ENCODE results near the gene FUT9. TPM values are rescaled to one million over a fixed set of nuclear protein-coding genes. Genes with fewer than 3 reads are reported as not detected.

Gene FUT9
- total RNA-seq, 1 donor from 2014 or later: not detected

- POLR2A ChIA-PET: no interaction called here
- no peak for ATAC-seq (ENCODE audit: low read depth)
- intact Hi-C loops (cut with micrococcal nuclease): no loop called here
- H3K4me1 Mint-ChIP-seq: no peaks in the 10 kb centered on the region
- H3K27me3 Mint-ChIP-seq: no peaks in the 10 kb centered on the region
- H3K27ac Mint-ChIP-seq: no peak overlapping the region
- H3K36me3 Mint-ChIP-seq (ENCODE audit: low read depth): no peaks in the 10 kb centered on the region
- peaks cover 29% of the 10 kb centered on the region for H3K9me3 Mint-ChIP-seq
- CTCF ChIA-PET: no interaction called here
- TF ChIP-seq CTCF (IDR thresholded peaks at IDR 0.05): no peak
- no peak overlapping the region for H3K4me3 Mint-ChIP-seq
- no peak for DNase-seq
Measured at GRCh38 chr6:95994151-95994550, 21.6 kb upstream of the FUT9 start.

DNA sequence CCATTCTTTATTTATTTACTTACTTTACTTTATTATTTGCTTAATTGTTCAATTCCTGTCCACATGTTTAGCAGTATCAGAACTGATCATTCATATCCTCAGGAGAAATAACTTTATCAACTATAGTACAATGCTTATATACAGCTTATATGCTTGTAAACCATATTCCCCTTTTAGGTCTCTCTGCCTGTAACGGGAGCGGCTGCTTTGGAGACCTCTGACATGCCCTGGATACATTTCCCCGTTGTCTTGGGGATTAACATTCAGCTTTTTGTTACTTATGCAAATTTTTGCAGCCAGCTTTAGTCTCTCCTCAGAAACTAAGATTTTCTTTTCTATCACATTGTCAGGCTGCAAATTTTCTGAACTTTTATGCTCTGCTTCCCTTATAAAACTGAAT is 17.6 kb upstream of the FUT9 start:
- peaks cover 11% of the 10 kb centered on the region for H3K9me3 Mint-ChIP-seq
- no peaks in the 10 kb centered on the region for H3K27me3 Mint-ChIP-seq
- ChIA-PET CTCF (no interaction called here), POLR2A (no interaction called here)
- no peaks in the 10 kb centered on the region for H3K4me1 Mint-ChIP-seq
- no peak overlapping the region for H3K27ac Mint-ChIP-seq
- intact Hi-C loops (cut with micrococcal nuclease): no loop called here
- no peak overlapping the region for H3K4me3 Mint-ChIP-seq
- ATAC-seq (ENCODE audit: low read depth) (no peak), DNase-seq (no peak)
- TF ChIP-seq CTCF (IDR thresholded peaks at IDR 0.05): no peak
- H3K36me3 Mint-ChIP-seq (ENCODE audit: low read depth): no peaks in the 10 kb centered on the region

DNA sequence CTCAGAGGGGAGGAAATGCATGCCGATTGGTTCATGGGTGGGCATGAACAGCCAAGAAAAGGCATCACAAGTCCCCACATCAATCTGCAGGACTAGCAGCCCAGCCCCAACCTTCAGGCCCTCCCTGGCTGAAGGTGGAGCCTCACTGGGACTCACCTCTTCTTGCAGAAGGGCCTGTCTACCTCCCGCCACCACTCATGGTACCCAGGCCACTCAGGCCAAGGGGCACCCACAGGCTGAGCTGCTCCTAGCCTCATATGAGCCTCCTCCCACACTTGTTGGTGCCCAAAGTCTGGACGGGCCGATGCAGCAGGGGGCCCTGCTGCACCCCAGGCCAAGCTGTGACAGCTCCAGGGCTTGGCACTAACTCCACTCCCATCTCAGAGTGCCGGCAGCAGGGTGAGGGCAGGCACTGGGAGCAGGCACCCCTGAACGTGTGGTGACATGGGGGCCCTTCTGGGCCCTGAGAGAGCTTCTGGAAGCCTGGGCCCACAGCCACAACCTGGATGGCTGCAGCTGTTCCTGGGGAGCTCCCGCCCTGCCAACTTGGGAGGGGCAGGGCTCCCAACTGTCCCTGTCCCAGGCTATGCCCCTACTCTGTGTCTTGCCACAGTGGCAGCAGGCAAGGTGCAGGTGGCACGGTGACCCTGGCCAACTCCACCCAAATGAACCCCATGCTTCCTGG is 13.7 kb upstream of the FUT9 start:
- Mint-ChIP-seq H3K4me3 (no peak overlapping the region), H3K36me3 (ENCODE audit: low read depth) (no peaks in the 10 kb centered on the region), H3K9me3 (peaks cover 11% of the 10 kb centered on the region), H3K27ac (no peak overlapping the region), H3K4me1 (no peaks in the 10 kb centered on the region), H3K27me3 (no peaks in the 10 kb centered on the region)
- ChIA-PET POLR2A (no interaction called here), CTCF (no interaction called here)
- no peak for ATAC-seq (ENCODE audit: low read depth)
- intact Hi-C loops (cut with micrococcal nuclease): no loop called here
- DNase-seq: no peak
- no peak for TF ChIP-seq CTCF (IDR thresholded peaks at IDR 0.05)

- ATAC-seq (ENCODE audit: low read depth): no peak
- no peak for DNase-seq
- H3K4me3 Mint-ChIP-seq: no peak overlapping the region
- no peak for TF ChIP-seq CTCF (IDR thresholded peaks at IDR 0.05)
- POLR2A ChIA-PET: no interaction called here
- CTCF ChIA-PET: no interaction called here
- no peaks in the 10 kb centered on the region for H3K4me1 Mint-ChIP-seq
- no peaks in the 10 kb centered on the region for H3K36me3 Mint-ChIP-seq (ENCODE audit: low read depth)
- H3K27me3 Mint-ChIP-seq: no peaks in the 10 kb centered on the region
- H3K9me3 Mint-ChIP-seq: peaks cover 11% of the 10 kb centered on the region
- intact Hi-C loops (cut with micrococcal nuclease): no loop called here
- no peak overlapping the region for H3K27ac Mint-ChIP-seq
Measured at GRCh38 chr6:96002576-96002910, 13.2 kb upstream of the FUT9 start.

DNA sequence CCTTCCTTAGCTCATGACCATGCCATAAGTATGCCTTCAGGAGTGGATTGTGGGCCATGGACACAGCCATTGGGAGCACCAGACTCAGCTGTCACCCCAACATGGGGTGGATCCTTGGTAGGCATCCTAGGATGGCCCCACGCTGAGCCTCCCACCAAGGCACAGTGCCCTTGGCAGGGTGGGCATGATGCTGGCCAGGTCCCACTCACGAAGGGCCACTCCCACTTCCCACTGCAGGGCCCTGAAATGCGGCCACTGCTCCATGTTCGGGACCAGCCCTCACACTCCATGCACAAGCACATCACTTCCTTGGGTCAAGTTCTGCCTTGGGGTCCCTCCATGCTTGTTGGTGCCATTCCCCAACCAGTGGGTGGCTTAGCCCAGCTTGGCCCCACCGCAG is 12.9 kb upstream of the FUT9 start:
- ATAC-seq (ENCODE audit: low read depth) (no peak), DNase-seq (no peak)
- no peak for TF ChIP-seq CTCF (IDR thresholded peaks at IDR 0.05)
- Mint-ChIP-seq H3K27ac (no peak overlapping the region), H3K9me3 (peaks cover 11% of the 10 kb centered on the region), H3K27me3 (no peaks in the 10 kb centered on the region), H3K4me1 (no peaks in the 10 kb centered on the region), H3K4me3 (no peak overlapping the region), H3K36me3 (ENCODE audit: low read depth) (no peaks in the 10 kb centered on the region)
- CTCF ChIA-PET: no interaction called here
- POLR2A ChIA-PET: no interaction called here
- intact Hi-C loops (cut with micrococcal nuclease): no loop called here

Measured in activated B cell treated with CpG ODN at 0.5 μM for 24 hours (primary cell).